Ureter (tissue), 1 donor: ENCODE measurements around the gene CREB3. TPM values are rescaled to one million over a fixed set of nuclear protein-coding genes. Genes with fewer than 3 reads are reported as not detected.
A peak's percentile ranks its signal among the peaks of the same experiment; 100 is the strongest.

Experiments
- DNase-seq: peaks from one replicate; pipeline ENCODE4 v3.0.0-alpha.2; 2020; ENCODE audit warnings: low spot score
- total RNA-seq: library from RNA; stranded (reverse); gene quantifications from one replicate; pipeline ENCODE4 v1.2.4, GENCODE V29; 2023
- donor health status: DM: yes; HTN: yes; CAD: no.

Gene CREB3
- 30.7 TPM for total RNA-seq

DNA sequence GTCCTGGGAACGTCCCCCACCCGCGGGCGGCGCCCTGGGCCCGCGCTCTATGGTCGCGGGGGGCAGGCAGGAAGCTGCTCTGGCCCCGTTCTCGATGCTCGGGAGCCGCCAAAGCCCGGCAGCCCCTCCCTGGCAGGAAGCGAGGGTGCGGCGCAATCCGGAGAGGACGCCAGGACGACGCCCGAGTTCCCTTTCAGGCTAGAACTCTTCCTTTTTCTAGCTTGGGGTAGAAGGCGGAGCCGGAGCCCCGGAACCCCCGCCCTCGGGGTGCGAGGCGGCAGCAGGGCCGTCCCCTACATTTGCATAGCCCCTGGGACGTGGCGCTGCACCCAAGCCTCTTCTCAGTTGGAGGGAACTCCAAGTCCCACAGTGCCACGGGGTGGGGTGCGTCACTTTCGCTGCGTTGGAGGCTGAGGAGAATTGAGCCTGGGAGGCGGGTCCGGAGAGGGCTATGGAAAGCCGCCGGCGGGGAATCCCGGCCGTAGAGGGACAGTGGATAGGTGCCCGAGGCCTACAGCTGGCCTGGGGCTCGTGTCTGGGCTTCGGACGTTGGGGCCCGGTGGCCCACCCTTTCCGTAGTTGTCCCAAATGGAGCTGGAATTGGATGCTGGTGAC is at the start of gene CREB3, which contains the start of gene TLN1:
CREB3 (plus strand) TSS at position 482 of the 615 bp plus-strand sequence; CDS start at position 589, 107 bp downstream.
TLN1 (minus strand) TSS at position 11 of the 615 bp plus-strand sequence. CDS start 6,501 bp downstream, outside the sequence.
- peak; percentile 99 for DNase-seq

DNA sequence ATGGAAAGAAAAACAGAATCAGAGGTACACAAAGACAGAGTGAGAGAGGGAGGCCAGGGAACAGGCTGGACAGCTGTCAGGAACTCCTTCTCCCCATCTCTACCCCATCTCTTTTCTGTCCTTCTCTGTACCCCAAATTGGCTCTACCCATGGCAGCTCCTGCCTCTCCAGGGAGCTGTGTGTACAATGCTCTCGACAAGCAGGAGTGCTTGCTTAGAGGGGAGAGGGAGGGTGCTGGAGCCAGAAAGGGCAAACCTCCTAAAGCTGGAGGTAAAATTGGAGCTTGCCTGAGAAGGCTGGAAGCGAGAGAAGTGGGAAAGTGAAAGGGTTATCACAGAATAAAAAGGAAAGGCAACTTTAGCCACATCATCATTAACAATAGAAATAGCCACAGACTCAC is 49.1 kb upstream of the CREB3 start:
- no peak for DNase-seq

- no peak for DNase-seq
Observed at GRCh38 chr9:35684921-35685320, 47.5 kb upstream of the CREB3 start.

DNA sequence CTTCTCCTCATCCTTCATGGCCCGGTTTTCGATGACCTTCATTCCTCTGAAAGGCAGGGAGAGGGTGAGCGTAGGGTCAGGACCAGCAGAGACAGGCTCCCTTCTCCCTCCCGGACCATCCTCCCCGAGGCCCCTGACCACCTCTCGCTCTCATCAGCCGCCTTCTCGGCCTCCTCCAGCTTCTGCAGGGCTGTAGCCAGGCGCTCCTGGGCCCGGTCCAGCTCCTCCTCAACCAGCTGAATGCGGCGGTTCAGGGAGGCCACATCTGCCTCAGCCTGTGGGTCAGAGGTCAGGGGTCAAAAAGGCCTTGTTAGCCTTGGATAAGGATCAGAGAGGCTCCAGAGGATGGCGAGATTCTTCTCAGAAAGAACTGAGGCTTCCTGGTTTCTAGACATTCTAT is 47.0 kb upstream of the CREB3 start:
- no peak for DNase-seq

GRCh38 chr9:35686222-35687203 is 46.0 kb upstream of the CREB3 start:
- no peak for DNase-seq

DNA sequence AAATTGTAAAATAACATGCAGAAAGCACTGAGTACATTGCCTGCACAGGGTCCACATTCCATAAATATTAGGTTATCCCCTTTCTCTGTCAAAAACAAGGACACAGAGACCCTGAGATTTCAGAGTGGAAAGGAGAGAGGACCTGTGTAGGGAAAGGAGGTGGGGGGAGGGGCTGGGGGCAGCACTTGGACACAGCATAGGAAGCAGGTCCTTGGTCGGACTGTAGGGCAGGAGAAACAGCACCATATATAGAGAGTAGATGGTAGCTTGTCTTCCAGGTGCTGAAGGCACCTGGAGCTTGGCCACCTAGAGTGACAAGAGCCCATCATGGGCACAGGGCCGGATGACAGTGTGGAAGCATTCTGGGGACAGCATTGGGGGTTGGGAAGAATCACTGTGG is 45.2 kb upstream of the CREB3 start:
- DNase-seq, result no peak

DNA sequence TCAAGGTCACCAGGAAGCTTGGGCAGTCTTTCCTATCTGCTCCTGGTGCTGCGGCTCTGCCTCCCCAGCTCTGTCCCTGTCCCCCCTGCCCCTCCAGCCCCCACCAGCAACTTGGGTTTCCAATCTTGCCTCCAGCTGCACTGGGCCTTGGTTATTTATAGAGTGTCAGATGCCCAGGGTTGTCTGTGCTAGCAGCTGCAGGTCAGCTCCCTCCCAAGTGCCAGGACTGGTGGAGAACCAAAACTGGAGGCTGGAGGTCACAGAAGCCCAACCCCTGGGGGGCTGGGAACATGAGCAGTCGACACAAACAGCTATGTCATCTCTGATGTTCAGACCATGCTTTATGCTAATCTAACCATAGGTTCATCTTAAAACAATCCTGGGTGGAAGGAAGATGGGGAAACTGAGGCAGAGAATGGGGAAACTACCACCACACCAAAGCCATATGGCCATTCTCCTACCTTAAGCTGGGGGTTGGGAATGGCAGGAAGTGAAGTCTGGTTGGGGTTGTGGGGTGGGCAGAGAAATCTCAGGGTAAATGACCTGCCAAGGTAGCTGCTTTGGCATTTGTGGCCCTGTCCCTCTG is 44.4 kb upstream of the CREB3 start:
- no peak for DNase-seq

GRCh38 chr9:35688558-35689541 is 43.6 kb upstream of the CREB3 start:
- no peak for DNase-seq

- DNase-seq, result peak; percentile 87
Observed at GRCh38 chr9:35689542-35690293, 42.7 kb upstream of the CREB3 start, which contains the start of gene TPM2. Gene TPM2, minus strand, starts transcription at chr9:35689925. Its CDS starts 108 bp downstream, at chr9:35689817.

DNA sequence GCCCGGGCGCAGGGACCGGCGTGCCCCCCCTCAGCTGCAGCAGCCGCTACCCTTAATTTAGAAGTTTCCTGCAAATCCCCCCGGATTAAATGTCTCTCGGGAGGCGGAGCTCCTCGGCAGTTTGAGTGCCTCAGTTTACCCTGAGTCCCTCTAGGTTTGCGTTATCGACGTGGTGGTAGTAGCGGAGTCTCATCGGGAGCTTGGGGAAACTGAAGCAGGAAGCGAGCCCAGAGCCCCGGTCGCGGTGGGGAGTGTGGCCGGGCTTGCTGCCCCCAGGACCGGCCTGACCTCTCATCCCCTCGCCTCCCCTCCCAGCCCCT is 42.2 kb upstream of the CREB3 start:
- no peak for DNase-seq

DNA sequence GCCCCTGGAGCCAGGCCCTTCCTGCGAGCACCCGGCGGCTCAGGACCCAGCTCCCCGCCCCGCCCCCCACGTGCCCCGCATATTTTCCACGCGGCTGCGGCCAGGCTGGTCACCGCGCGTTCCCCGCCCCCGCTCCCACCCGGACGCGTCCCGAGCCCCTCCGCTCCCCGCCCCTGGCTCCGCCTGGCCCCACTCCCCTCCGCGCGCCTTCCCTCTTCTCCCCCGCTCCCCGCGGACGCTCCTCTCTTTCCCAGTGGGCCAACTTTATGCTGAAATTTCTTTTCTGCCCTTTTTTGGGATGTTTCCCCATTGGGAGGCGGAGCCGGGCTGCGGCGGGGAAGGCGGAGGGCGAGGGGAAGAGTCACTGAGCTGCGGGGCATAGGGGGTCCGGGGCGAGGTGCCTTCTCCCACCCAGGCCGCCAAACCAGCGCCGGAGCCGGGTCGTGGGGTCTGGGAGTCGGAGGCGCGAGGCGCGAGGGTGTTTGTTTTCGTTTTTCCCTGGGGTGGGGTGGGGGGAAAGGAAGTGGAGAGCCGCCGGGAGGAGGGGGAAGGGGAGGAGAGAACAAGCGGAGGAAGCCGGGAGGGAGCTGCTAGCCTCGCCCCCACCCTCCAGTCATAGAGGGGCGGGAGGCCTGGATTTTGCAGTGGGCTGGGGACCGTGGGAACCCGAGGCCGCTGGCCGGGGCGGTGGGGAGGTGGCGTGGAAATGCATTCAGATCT is 41.7 kb upstream of the CREB3 start:
- DNase-seq, result peak; percentile 87

GRCh38 chr9:35691334-35691650 is 41.2 kb upstream of the CREB3 start:
- DNase-seq, result no peak

DNA sequence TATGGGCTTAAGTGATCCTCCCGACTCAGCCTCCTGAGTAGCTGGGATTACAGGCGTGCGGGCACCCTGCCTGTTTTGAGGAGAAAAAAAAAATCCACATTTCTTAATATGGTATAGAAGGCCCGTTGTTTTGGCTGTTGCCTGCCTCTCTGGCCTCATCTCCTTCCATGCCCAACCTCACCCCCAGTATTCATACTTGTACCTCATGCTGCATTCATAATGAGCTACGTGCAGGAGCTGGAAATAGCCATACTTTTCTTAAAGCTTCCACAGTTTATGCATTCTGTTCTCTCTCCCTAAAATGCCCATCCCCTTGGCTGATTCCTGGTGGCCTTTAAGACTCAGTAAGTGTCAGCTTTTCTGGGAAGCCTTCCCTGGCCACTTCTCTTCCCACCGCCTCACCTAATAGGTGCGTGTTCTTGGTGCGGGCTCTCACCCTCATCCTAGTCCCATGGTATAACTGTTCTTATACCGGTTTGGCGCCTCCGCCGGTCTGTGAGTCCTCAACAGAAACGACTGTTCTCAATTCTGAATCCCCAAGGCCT is 40.6 kb upstream of the CREB3 start:
- no peak for DNase-seq

DNA sequence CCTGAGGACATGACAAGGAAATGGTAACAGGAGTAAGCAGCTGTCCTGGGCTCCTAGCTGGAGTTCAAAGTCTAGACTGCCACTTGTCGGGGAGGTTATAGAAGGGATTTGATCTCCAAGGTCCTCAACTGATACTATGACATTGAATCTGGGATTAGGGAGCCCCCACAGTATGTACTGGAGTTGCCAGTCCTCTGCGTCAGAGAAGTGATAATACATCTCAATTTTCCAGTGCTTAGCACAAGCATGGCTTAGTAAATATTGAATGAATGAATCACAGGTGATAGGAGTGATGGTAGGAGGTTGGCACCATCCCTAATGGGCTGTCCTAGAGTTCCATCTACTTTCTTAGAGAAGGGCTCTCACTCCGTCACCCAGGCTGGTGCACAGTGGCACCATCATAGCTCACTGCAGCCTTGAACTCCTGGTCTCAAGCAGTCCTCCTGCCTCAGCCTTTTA is 36.5 kb upstream of the CREB3 start:
- DNase-seq, result no peak

DNA sequence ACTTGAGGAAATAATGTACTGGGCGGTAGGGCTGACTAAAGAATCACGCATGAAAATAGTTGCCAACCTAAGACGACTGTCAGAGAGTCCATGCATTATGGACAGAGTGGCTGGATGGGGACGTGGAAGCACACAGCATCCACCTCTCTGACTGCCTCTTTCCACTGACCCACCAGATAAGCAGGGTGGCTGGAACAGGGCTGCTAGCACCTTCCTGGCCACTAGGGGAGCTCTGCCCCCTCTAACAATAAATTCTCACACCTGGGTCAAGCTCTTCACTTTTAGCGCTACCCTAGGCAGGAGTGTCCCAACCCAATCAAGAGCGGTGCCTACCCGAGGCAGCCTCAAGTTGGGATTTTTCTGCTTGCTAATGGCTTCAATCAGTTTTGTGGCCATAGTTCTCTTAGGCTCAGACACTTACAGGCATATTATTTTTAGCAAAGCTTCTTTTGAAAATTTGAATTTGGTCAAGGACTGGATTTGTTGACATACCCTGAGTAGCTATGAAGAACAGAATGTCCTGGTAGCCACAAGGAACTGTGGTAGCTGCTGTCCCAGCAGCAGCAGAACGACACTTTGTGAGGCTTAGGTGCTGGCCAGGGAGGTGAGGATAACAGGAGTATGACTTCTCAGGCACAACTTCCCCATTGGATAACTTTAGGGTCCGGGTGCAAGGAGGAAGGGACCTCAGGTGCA is 35.8 kb upstream of the CREB3 start:
- DNase-seq, result no peak

DNA sequence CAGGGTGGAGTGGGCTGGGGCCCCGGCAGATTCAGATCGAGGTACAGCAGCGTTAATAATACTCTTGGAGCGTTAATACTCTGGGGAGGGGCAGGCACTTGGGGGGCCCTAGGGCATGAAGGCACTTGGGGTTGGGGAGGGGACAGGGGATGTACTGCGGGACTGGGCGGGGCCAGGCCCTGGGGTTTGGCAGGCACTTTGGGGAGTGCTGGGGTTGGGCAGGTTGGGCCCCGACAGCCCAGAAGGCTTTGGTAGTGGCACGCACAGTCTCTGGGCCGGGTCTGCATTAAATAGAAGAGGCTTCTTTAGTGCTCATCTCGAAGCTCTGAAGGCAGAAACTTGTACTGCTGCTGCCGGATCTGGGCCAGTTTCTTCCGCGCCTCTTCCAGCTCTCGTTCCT is 35.0 kb upstream of the CREB3 start:
- no peak for DNase-seq

DNA sequence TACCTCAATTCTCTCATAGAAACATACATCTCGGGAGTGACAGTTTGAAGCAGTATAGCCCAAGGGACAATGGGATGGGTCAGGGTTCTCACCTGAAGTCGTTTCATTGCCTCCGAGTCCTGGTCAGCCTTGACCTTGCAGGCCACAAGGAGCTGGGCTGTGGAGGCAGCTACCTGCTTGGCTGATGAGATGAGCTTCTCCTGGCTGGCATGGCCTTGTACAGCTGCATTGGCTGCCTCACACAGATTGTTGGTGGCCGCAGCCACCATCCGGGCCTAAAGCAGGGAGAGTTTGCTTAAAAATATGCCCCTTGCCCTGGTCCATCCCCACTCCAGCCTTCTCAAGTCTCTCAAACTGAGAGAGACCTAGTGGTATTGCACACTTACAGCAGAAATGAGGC is 34.2 kb upstream of the CREB3 start:
- DNase-seq, result no peak

GRCh38 chr9:35700031-35700430 is 32.4 kb upstream of the CREB3 start:
- no peak for DNase-seq

GRCh38 chr9:35700942-35701341 is 31.5 kb upstream of the CREB3 start:
- DNase-seq, result no peak
